IPS DF 6.9 (cell line): Measurements from ENCODE around the gene SIX1.

Source experiments
- DNase-seq: peaks from one replicate; pipeline ENCODE4 v3.0.0-alpha.2; 2013; ENCODE audit warnings: low read depth, low spot score
- H3K27ac ChIP-seq: one replicate; pipeline ENCODE4 v1.5.1; 2013; ENCODE audit warnings: low read length, control low read depth
- H3K27me3 ChIP-seq: 2 replicates; pipeline ENCODE4 v1.6.1; 2013; ENCODE audit warnings: mild to moderate bottlenecking, low read length; ENCODE audit not compliant: control insufficient read depth, insufficient read depth
- H3K36me3 ChIP-seq: 2 replicates; pipeline ENCODE4 v1.6.1; 2013; ENCODE audit warnings: low read length; ENCODE audit not compliant: control insufficient read depth, insufficient read depth
- H3K4me1 ChIP-seq: 2 replicates; pipeline ENCODE4 v1.6.1; 2013; ENCODE audit warnings: low read length; ENCODE audit not compliant: control insufficient read depth, insufficient read depth
- H3K4me3 ChIP-seq: 2 replicates; pipeline ENCODE4 v1.5.1; 2013; ENCODE audit warnings: mild to moderate bottlenecking, low read length
- H3K9me3 ChIP-seq: 2 replicates; pipeline ENCODE4 v1.6.1; 2013; ENCODE audit warnings: low read length, inconsistent platforms; ENCODE audit not compliant: control insufficient read depth, insufficient read depth
- WGBS: extraction: QIAGEN DNeasy Blood & Tissue Kit; methylation state at CpG from one replicate; pipeline ENCODE4 v1.1.7; 2013; ENCODE audit warnings: mixed read lengths, missing lambda C conversion rate; ENCODE audit not compliant: insufficient read length, insufficient coverage; 5-methylcytosine and 5-hydroxymethylcytosine counted together

Gene SIX1

DNA sequence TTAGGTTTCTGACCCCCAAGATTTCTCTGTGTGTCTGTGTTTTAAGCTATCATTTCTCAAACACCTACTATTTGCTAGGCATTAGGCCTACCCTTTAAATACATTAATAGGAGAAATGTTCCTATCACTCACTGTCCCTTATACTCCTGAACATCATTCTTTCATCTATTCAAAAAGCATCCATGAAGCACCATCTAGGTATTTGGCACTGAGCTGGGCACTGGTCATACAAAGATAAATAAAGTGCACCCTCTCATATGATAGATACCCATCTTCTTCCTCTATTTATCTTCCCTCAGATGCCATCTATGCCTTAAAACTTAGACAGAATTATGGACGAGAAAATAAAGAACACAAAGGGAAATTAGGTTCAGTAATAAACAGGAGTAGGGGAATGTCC, 20.4 kb downstream of the SIX1 start:
- no peak for DNase-seq
- Histone ChIP-seq H3K27ac (no peak overlapping the region), H3K4me1 (no peaks in the 10 kb centered on the region), H3K9me3 (no peaks in the 10 kb centered on the region), H3K4me3 (no peak overlapping the region), H3K27me3 (no peaks in the 10 kb centered on the region), H3K36me3 (no peaks in the 10 kb centered on the region)
- WGBS = no CpG with 5 or more reads among the region's 1 CpG

DNA sequence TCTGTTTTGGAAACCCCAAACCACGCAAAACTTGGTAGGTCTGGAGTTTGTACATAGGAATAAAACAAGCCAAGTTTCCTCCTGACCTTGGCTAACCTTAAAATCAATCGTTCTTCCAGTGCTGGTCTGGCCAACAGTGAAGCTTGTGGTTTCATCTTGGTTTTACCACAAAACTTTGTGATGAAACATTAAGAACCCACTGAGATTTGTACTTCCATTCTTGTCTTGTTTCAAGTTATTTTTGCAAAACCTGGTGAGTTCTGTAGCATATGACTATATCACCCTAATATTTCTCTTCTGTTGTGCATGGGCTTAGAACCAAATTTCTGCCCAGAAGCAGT, 26.4 kb downstream of the SIX1 start:
- Histone ChIP-seq H3K27me3 (no peaks in the 10 kb centered on the region), H3K4me3 (no peak overlapping the region), H3K36me3 (no peaks in the 10 kb centered on the region), H3K9me3 (no peaks in the 10 kb centered on the region), H3K4me1 (no peaks in the 10 kb centered on the region), H3K27ac (no peak overlapping the region)
- DNase-seq = no peak
- no CpG with 5 or more reads among the region's 2 CpGs for WGBS

DNA sequence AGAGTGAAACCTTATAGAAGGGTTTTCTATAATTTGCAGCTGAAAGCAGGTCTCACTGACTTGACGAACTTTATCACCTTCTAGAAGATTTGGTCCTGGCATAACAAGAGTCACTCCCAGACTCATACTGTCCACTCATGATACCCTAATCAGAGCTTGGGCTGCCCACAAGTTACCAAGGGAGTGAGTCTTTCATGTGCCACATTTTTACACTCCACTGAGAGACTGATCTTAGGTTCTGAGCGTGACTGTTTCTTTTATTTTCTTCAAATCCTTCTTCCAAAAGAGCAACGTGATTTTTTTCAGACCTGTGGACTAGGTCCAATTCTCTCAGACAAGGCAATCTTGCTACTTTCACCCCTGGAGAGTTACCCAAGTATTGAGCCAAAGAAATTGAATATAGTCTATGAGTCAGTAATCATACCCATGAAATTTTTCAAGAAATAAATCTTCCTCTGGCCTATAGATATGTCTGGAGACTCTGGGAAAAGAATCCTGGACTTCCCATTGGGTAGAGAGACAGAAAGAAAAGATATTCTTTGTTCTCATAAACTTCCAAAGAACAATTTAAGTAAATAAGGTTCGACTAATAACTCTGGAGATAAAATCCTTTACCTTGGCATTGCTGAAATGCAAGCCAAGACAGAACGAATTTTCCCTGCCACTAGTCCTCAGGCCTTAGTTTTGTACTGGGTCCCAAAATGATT, 26.9 kb downstream of the SIX1 start:
- DNase-seq = no peak
- Histone ChIP-seq H3K27ac (no peak overlapping the region), H3K27me3 (no peaks in the 10 kb centered on the region), H3K36me3 (no peaks in the 10 kb centered on the region), H3K4me3 (no peak overlapping the region), H3K4me1 (no peaks in the 10 kb centered on the region), H3K9me3 (no peaks in the 10 kb centered on the region)
- no CpG with 5 or more reads among the region's 5 CpGs for WGBS

DNA sequence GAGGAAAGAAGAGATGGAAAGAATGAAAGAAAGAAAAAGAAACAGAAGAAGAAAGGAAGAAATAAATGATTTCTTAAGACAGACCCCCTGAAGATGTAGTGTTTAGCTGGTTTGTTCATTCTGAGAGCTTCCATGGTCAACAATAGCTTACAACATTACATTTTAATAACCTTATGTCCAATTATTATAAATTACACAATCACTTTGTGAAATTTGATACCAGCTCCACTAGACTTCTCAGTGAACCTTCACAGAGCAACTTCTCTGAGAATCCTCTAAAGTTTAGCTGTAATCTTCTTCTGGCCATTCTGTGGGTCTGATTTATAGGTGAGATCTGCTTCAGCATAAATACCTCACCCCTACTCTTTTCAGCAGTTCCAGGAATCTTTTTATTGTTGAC, 27.9 kb downstream of the SIX1 start:
- no peaks in the 10 kb centered on the region for H3K9me3 ChIP-seq

DNA sequence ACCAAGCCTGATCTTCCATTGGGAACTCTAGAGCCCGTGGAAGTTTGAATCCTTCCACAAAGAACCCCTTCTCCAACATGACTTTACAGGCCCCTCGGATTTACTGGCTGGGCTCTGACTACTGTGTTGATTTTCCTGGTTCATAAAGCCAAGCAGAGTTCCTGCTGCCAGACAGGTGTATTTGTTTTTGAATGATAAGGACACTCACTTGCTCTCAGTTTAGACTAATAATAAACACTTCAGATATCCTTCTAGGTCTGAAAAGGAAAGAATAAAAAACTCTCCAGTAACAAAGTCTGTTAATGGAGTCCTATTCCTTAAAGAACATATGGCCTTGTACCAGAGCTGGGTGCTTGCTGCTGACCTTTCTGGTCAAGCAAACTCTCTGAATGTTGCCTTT, 31.0 kb downstream of the SIX1 start:
- 0 out of 2 replicates have a peak, but pooled peaks cover 2% of the 10 kb centered on the region for H3K4me1 ChIP-seq
- WGBS = no CpG with 5 or more reads among the region's 2 CpGs
- H3K36me3 ChIP-seq = no peaks in the 10 kb centered on the region
- no peak overlapping the region for H3K4me3 ChIP-seq
- no peak overlapping the region for H3K27ac ChIP-seq
- H3K9me3 ChIP-seq = no peaks in the 10 kb centered on the region
- no peaks in the 10 kb centered on the region for H3K27me3 ChIP-seq
- no peak for DNase-seq

More for the DNA sequence above, 27.9 kb downstream of the SIX1 start:
- H3K27ac ChIP-seq = no peak overlapping the region
- no peak overlapping the region for H3K4me3 ChIP-seq
- no peaks in the 10 kb centered on the region for H3K27me3 ChIP-seq
- H3K36me3 ChIP-seq = no peaks in the 10 kb centered on the region
- no peak for DNase-seq
- no peaks in the 10 kb centered on the region for H3K4me1 ChIP-seq

DNA sequence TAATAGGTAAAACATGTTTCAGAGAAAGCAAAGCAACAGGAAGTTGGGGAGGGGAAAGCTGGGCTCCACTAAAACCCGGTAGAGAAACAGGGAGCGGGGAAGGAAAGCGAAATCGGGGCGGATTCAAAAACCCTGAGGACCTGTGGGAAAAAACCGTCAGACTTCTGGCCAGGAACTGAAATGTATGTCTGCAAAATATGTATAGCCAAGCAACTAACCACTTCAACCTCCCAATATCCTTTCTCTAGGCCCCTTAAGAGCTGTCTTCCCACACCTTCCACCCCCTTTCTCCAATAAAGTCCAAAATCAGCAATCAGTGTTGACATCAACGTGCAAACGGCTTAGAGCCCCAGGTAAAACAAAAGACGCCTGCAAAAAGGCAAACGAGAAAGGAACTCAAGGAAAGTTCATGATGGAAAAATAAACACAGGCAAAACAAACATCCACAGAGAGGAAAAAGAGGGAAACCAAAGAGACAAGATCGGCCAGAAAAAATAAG, 32.8 kb downstream of the SIX1 start:
- Histone ChIP-seq H3K36me3 (no peaks in the 10 kb centered on the region), H3K4me1 (0 out of 2 replicates have a peak, but pooled peaks cover 2% of the 10 kb centered on the region), H3K27me3 (no peaks in the 10 kb centered on the region), H3K9me3 (no peaks in the 10 kb centered on the region), H3K4me3 (no peak overlapping the region), H3K27ac (no peak overlapping the region)
- whole genome bisulfite sequencing = no CpG with 5 or more reads among the region's 11 CpGs
- DNase-seq = no peak

DNA sequence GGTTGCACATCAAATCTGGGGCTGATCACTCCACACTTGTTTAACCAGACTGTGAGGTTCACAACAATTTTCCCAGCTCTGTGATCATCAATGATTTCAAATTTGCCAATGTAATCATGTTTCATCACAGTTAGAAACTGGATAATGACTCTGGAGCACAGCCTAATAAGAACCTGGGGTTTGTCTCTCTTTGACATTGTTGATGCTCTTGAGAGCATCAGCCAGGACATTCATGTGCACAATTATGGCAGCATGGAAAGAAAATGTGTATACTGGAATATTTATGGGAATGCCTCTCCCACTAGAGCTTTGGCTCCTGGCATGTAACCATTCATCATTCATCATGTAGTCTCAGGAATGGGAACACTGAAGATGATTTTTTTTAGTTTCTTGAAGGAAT, 47.0 kb downstream of the SIX1 start:
- Histone ChIP-seq H3K9me3 (no peaks in the 10 kb centered on the region), H3K27ac (no peak overlapping the region), H3K4me1 (no peaks in the 10 kb centered on the region), H3K36me3 (no peaks in the 10 kb centered on the region), H3K4me3 (no peak overlapping the region), H3K27me3 (no peaks in the 10 kb centered on the region)
- no peak for DNase-seq

DNA sequence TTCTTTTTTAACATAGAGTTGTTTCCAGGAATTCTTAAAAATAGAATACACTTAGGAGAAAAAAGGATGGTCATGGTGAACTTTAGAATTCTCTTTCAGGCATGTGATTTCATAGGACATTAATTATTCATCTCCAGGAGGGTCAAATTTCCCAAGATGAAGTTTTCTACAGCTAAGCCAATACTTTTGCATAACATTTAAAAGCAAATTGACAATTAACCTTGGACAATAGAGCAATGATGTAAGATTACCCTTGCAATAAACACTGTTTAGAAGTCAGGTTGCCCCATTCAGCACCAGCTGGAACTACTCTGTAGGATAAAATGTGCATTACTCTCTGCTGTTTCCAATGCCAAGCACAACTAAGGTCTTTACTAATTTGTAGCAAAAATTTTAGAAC, 49.5 kb downstream of the SIX1 start:
- Histone ChIP-seq H3K4me1 (no peaks in the 10 kb centered on the region), H3K27ac (no peak overlapping the region), H3K27me3 (no peaks in the 10 kb centered on the region), H3K9me3 (no peaks in the 10 kb centered on the region), H3K36me3 (no peaks in the 10 kb centered on the region), H3K4me3 (no peak overlapping the region)
- DNase-seq = no peak

DNA sequence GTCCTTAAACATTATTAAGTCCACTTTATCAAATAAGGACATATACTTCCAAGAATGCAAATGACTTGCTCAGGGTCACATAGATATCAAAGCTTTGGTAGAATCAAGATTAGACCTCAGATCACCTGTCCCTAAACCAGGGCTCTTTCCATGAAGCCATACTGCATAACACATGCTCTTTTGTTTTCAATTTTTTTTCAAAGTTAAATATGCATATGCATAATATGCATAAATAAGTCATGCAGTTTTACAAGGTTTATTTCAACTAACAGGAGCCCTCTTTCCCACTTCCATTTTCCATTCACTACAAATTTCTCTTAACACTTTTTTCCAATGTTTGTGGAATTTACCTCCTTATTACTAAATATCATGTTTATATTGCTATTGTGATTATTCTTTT, 53.1 kb downstream of the SIX1 start:
- Histone ChIP-seq H3K36me3 (no peaks in the 10 kb centered on the region), H3K27me3 (no peaks in the 10 kb centered on the region), H3K4me3 (no peak overlapping the region), H3K27ac (no peak overlapping the region), H3K4me1 (no peaks in the 10 kb centered on the region), H3K9me3 (no peaks in the 10 kb centered on the region)
- DNase-seq = no peak

DNA sequence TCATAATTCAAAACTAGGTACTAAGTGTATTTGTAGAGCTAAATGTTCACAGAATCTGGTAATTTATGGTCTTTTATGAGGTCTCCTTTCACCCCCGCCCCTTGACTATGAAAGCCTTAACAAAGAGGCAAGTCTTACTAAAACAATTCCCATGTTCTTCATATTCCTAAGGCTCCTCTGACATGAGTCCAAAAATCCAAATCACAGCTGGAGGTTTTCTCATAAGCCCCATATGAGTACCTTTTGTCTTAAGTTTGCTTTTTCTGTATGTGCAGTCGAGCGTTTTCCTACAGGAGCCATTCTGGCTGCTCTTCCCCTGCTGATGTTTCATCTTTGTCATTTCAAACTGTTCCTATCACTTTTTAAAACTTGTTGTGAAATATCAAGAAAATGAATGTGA, 55.2 kb downstream of the SIX1 start:
- H3K9me3 ChIP-seq = no peaks in the 10 kb centered on the region
- DNase-seq = no peak
- no peaks in the 10 kb centered on the region for H3K4me1 ChIP-seq
- no peak overlapping the region for H3K4me3 ChIP-seq
- no peaks in the 10 kb centered on the region for H3K36me3 ChIP-seq
- H3K27me3 ChIP-seq = no peaks in the 10 kb centered on the region
- no CpG with 5 or more reads among the region's 3 CpGs for WGBS
- no peak overlapping the region for H3K27ac ChIP-seq
